CD14-positive monocyte (primary cell): ENCODE measurements around the gene GPAT3. TPM values are rescaled to one million over a fixed set of nuclear protein-coding genes. Genes with fewer than 3 reads are reported as not detected.
"Not testable (repeated sequence)": the region's sequence is repeated elsewhere in the genome, so short reads cannot be mapped to it uniquely, and the experiment has no call there.

ENCODE experiments used
- DNase-seq, 3 donors: peaks; one replicate each; pipeline ENCODE4 v3.0.0-alpha.2; 2011 to 2022
- H2AFZ ChIP-seq: 2 replicates; pipeline ENCODE4 v1.6.0; 2012; ENCODE audit warnings: mild to moderate bottlenecking, low read depth, low read length, inconsistent platforms; ENCODE audit not compliant: insufficient read depth, poor library complexity, severe bottlenecking
- H3K27ac ChIP-seq, 2 donors: 1 replicate in 1 of 2; 2 replicates in 1 of 2; pipeline ENCODE4 v1.5.1; 2012 to 2013; ENCODE audit warnings: low read length in 2 of 2, control low read depth in 1 of 2, inconsistent platforms in 1 of 2, low read depth in 1 of 2, mild to moderate bottlenecking in 1 of 2
- H3K27me3 ChIP-seq, 2 donors: one replicate each; pipeline versions ENCODE4 v1.6.0 to v1.6.1; 2011 to 2013; ENCODE audit warnings: low read length in 2 of 2; ENCODE audit not compliant: control insufficient read depth in 2 of 2, insufficient read depth in 2 of 2
- H3K36me3 ChIP-seq, 2 donors: replicated peaks in 1 of 2; 1 replicate in 1 of 2; 2 replicates in 1 of 2; pipeline versions ENCODE4 v1.5.1 to v1.6.1; 2012 to 2013; ENCODE audit warnings: low read length in 2 of 2, control low read depth in 1 of 2, inconsistent platforms in 1 of 2, mild to moderate bottlenecking in 1 of 2; ENCODE audit not compliant: insufficient read depth in 2 of 2, control insufficient read depth in 1 of 2
- H3K4me1 ChIP-seq, 2 donors: 1 replicate in 1 of 2; 2 replicates in 1 of 2; pipeline versions ENCODE4 v1.5.1 to v1.6.1; 2012 to 2013; ENCODE audit warnings: low read length in 2 of 2, control low read depth in 1 of 2, inconsistent platforms in 1 of 2, mild to moderate bottlenecking in 1 of 2, moderate library complexity in 1 of 2; ENCODE audit not compliant: insufficient read depth in 2 of 2, control insufficient read depth in 1 of 2
- H3K4me2 ChIP-seq: replicated peaks from 2 replicates; pipeline ENCODE3; 2012; ENCODE audit warnings: low read length, moderate library complexity, mild to moderate bottlenecking; ENCODE audit not compliant: poor library complexity, severe bottlenecking; ENCODE audit errors: extremely low read depth
- H3K4me3 ChIP-seq, 3 experiments: fragments of 200-600 bp in 1 of 3; sonication (generic) in 1 of 3; replicated peaks in 1 of 3; 1 replicate in 2 of 3; 2 replicates in 1 of 3; pipeline ENCODE4 v1.5.1; 2011 to 2013; ENCODE audit warnings: low read length in 3 of 3, mild to moderate bottlenecking in 3 of 3, control low read depth in 2 of 3, low read depth in 2 of 3, inconsistent platforms in 1 of 3, moderate library complexity in 1 of 3
- H3K79me2 ChIP-seq: 2 replicates; pipeline ENCODE4 v1.6.0; 2012; ENCODE audit warnings: mild to moderate bottlenecking, control low read depth, inconsistent platforms, low read length, moderate library complexity; ENCODE audit not compliant: insufficient read depth
- H3K9ac ChIP-seq: 2 replicates; pipeline ENCODE4 v1.6.0; 2017; ENCODE audit warnings: low read length, mild to moderate bottlenecking; ENCODE audit not compliant: insufficient read depth, poor library complexity, severe bottlenecking
- H3K9me3 ChIP-seq, 2 donors: replicated peaks in 1 of 2; 1 replicate in 1 of 2; 2 replicates in 1 of 2; pipeline versions ENCODE4 v1.5.1 to v1.6.1; 2012 to 2013; ENCODE audit warnings: low read length in 2 of 2, control low read depth in 1 of 2; ENCODE audit not compliant: control insufficient read depth in 1 of 2, insufficient read depth in 1 of 2
- H4K20me1 ChIP-seq: 2 replicates; pipeline ENCODE4 v1.6.0; 2012; ENCODE audit warnings: mild to moderate bottlenecking, low read length, control low read depth, moderate library complexity; ENCODE audit not compliant: insufficient read depth
- H3K27ac Mint-ChIP-seq, 7 donors: one replicate each; pipeline ENCODE4 v1.8.0; 2020; ENCODE audit warnings: mild to moderate bottlenecking in 7 of 7, mixed read lengths in 7 of 7, moderate library complexity in 6 of 7, inconsistent platforms in 2 of 7
- H3K27me3 Mint-ChIP-seq, 3 donors: one replicate each; pipeline ENCODE4 v1.8.0; 2021 to 2022; ENCODE audit warnings: low read depth in 3 of 3, mild to moderate bottlenecking in 3 of 3, mixed read lengths in 3 of 3, moderate library complexity in 3 of 3, inconsistent platforms in 1 of 3
- H3K36me3 Mint-ChIP-seq, 2 donors: one replicate each; pipeline ENCODE4 v1.8.0; 2020; ENCODE audit warnings: mixed read lengths in 2 of 2, inconsistent platforms in 1 of 2, mild to moderate bottlenecking in 1 of 2
- H3K4me1 Mint-ChIP-seq: one replicate; pipeline ENCODE4 v1.8.0; 2020; ENCODE audit warnings: mild to moderate bottlenecking, mixed read lengths
- H3K4me3 Mint-ChIP-seq, 2 donors: one replicate each; pipeline ENCODE4 v1.8.0; 2020; ENCODE audit warnings: mild to moderate bottlenecking in 2 of 2, mixed read lengths in 2 of 2, moderate library complexity in 1 of 2
- H3K9me3 Mint-ChIP-seq, 7 donors: one replicate each; pipeline ENCODE4 v1.8.0; 2020 to 2022; ENCODE audit warnings: mixed read lengths in 7 of 7, mild to moderate bottlenecking in 6 of 7, moderate library complexity in 6 of 7, inconsistent platforms in 2 of 7
- CTCF ChIP-seq: fragments of 200-600 bp; IDR thresholded peaks from one replicate; pipeline ENCODE4 v1.8.0; 2022; ENCODE audit warnings: antibody characterized with exemption, mild to moderate bottlenecking
- WGBS: methylation state at CpG from one replicate; pipeline ENCODE4 v1.1.5; 2013; ENCODE audit warnings: missing lambda C conversion rate; ENCODE audit not compliant: insufficient coverage; 5-methylcytosine and 5-hydroxymethylcytosine counted together
- intact Hi-C, 2 donors: fragments of 100-400 bp; cut with micrococcal nuclease; formaldehyde crosslinking; loops; one replicate each; pipeline versions ENCODE4 v1.15.0 to v1.15.1; 2023
- polyA plus RNA-seq, 3 donors: library from polyadenylated mRNA; depleted of rRNA in 1 of 3; unstranded in 2 of 3; stranded (reverse) in 1 of 3; fragments of 300-500 nt in 2 of 3; fragments of >200 nt in 1 of 3; fragmentation: Illumina TruSeq in 2 of 3; gene quantifications; 1 replicate in 2 of 3; 2 replicates in 1 of 3; pipeline ENCODE4 v1.2.3, GENCODE V29; 2012 to 2021

The GPAT3 gene
- polyA plus RNA-seq, 3 donors, result 20.9 to 46.2 (median 44.2) TPM

- Mint-ChIP-seq H3K9me3 (no peaks in the 10 kb centered on the region), H3K4me1 (peaks cover 6% of the 10 kb centered on the region), H3K36me3 (no peaks in the 10 kb centered on the region), H3K4me3 (no peak overlapping the region), H3K27me3 (no peaks in the 10 kb centered on the region), H3K27ac (no peak overlapping the region)
- WGBS, result no CpG with 5 or more reads among the region's 1 CpG
- DNase-seq, result no peak
- no peak for TF ChIP-seq CTCF
- intact Hi-C loops, result no loop called here
- H3K27me3 ChIP-seq, result no peaks in the 10 kb centered on the region
- no peak overlapping the region for H3K27ac ChIP-seq
- no peaks in the 10 kb centered on the region for H4K20me1 ChIP-seq
- H3K9ac ChIP-seq, result no peak overlapping the region
- H3K36me3 ChIP-seq, result no peaks in the 10 kb centered on the region
- H3K4me1 ChIP-seq, result peaks cover 6% of the 10 kb centered on the region in 2 donors
- no peak overlapping the region for H3K4me2 ChIP-seq
- no peaks in the 10 kb centered on the region for H3K9me3 ChIP-seq
- no peaks in the 10 kb centered on the region for H3K79me2 ChIP-seq
- H2AFZ ChIP-seq, result no peak overlapping the region
- no peak overlapping the region for H3K4me3 ChIP-seq
Measured at GRCh38 chr4:83489711-83490326, 46.1 kb upstream of the GPAT3 start.

GRCh38 chr4:83490876-83491450, 44.9 kb upstream of the GPAT3 start:
- peak; percentile 11 to 30 (median 26) for DNase-seq
- no peaks in the 10 kb centered on the region for H3K27me3 ChIP-seq
- no peak overlapping the region for H3K4me2 ChIP-seq
- H2AFZ ChIP-seq, result no peak overlapping the region
- H3K27me3 Mint-ChIP-seq, result no peaks in the 10 kb centered on the region
- no peaks in the 10 kb centered on the region for H3K9me3 Mint-ChIP-seq
- H3K4me3 Mint-ChIP-seq, result no peak overlapping the region
- H3K36me3 ChIP-seq, result no peaks in the 10 kb centered on the region
- no peak overlapping the region for H3K4me3 ChIP-seq
- no peaks in the 10 kb centered on the region for H3K4me1 ChIP-seq
- no peak overlapping the region for H3K9ac ChIP-seq
- no peak overlapping the region for H3K27ac ChIP-seq
- H3K4me1 Mint-ChIP-seq, result peaks cover 2% of the 10 kb centered on the region
- no peaks in the 10 kb centered on the region for H3K36me3 Mint-ChIP-seq
- WGBS, result no CpG with 5 or more reads among the region's 1 CpG
- no peaks in the 10 kb centered on the region for H4K20me1 ChIP-seq
- TF ChIP-seq CTCF, result peak; percentile 77
- intact Hi-C loops, result no loop called here
- no peaks in the 10 kb centered on the region for H3K9me3 ChIP-seq
- no peaks in the 10 kb centered on the region for H3K79me2 ChIP-seq
- H3K27ac Mint-ChIP-seq, result no peak overlapping the region

GRCh38 chr4:83496085-83496917, 39.6 kb upstream of the GPAT3 start:
- intact Hi-C loops, result not testable (repeated sequence)

More at GRCh38 chr4:83496085-83496917, 39.6 kb upstream of the GPAT3 start:
- H3K36me3 Mint-ChIP-seq, H3K4me3 ChIP-seq, H3K36me3 ChIP-seq, DNase-seq, H3K4me1 ChIP-seq, H3K27me3 ChIP-seq, H3K9ac ChIP-seq, H4K20me1 ChIP-seq, H3K27me3 Mint-ChIP-seq, H3K4me3 Mint-ChIP-seq, H3K27ac ChIP-seq, H3K9me3 Mint-ChIP-seq, H3K9me3 ChIP-seq, H3K79me2 ChIP-seq, H3K27ac Mint-ChIP-seq, H3K4me1 Mint-ChIP-seq, H2AFZ ChIP-seq, H3K4me2 ChIP-seq: not testable (repeated sequence)
- 94% methylated on average over 6 of the region's 8 CpGs for WGBS
